ENCODE measurements around the gene ACKR2. TPM values are rescaled to one million over a fixed set of nuclear protein-coding genes. Genes with fewer than 3 reads are reported as not detected.

Gene ACKR2
- polyA plus RNA-seq, 1 donor from 2014 or later, result not detected

- Histone ChIP-seq H3K4me3 (ENCODE audit: low read length) (no peak overlapping the region), H3K9me2 (ENCODE audit: insufficient read depth, low read length) (no peaks in the 10 kb centered on the region), H3K9me3 (ENCODE audit: low read length) (no peaks in the 10 kb centered on the region), H3K4me2 (ENCODE audit: low read length) (no peak overlapping the region), H3K27ac (ENCODE audit: low read length) (no peak overlapping the region), H2AFZ (ENCODE audit: low read depth, low read length) (no peak overlapping the region), H3F3A (ENCODE audit: insufficient read depth, low read length, poor library complexity, severe bottlenecking) (no peaks in the 10 kb centered on the region), H3K9ac (ENCODE audit: low read length) (no peak overlapping the region), H3K79me2 (replicated peaks; ENCODE audit: insufficient read depth, low read length) (no peaks in the 10 kb centered on the region), H4K20me1 (ENCODE audit: insufficient read depth) (no peaks in the 10 kb centered on the region), H3K27me3 (ENCODE audit: insufficient read depth, low read depth, low read length) (no peaks in the 10 kb centered on the region), H3K36me3 (ENCODE audit: insufficient read depth, low read length) (peaks cover 6% of the 10 kb centered on the region)
- TF ChIP-seq MXI1 (conservative IDR thresholded peaks at IDR 0.05; ENCODE audit: poor library complexity, severe bottlenecking), result no peak
- peak; percentile 77 for TF ChIP-seq RAD21 (conservative IDR thresholded peaks at IDR 0.05)
- peak; percentile 78 for TF ChIP-seq SMC3 (conservative IDR thresholded peaks at IDR 0.05; ENCODE audit: poor library complexity)
- TF ChIP-seq CTCF (IDR thresholded peaks at IDR 0.05; ENCODE audit: poor library complexity, severe bottlenecking), result peak; percentile 85
- TF ChIP-seq REST (IDR thresholded peaks at IDR 0.05; ENCODE audit: borderline replicate concordance), result no peak
Measured at GRCh38 chr3:42780892-42781700, 28.1 kb upstream of the ACKR2 start.

GRCh38 chr3:42786212-42786611 is 23.0 kb upstream of the ACKR2 start:
- no peak overlapping the region for H3K27ac ChIP-seq (ENCODE audit: low read length)
- no peaks in the 10 kb centered on the region for H3F3A ChIP-seq (ENCODE audit: insufficient read depth, low read length, poor library complexity, severe bottlenecking)
- no peaks in the 10 kb centered on the region for H4K20me1 ChIP-seq (ENCODE audit: insufficient read depth)
- H3K9ac ChIP-seq (ENCODE audit: low read length), result no peak overlapping the region
- H3K9me2 ChIP-seq (ENCODE audit: insufficient read depth, low read length), result no peaks in the 10 kb centered on the region
- no peak for TF ChIP-seq EZH2 (IDR thresholded peaks at IDR 0.05; ENCODE audit: borderline replicate concordance, insufficient read depth, low read length, poor library complexity, severe bottlenecking)
- no peak for TF ChIP-seq TAF1 (IDR thresholded peaks at IDR 0.05; ENCODE audit: low read depth)
- TF ChIP-seq REST (IDR thresholded peaks at IDR 0.05; ENCODE audit: borderline replicate concordance), result no peak
- TF ChIP-seq EP300 (conservative IDR thresholded peaks at IDR 0.05; ENCODE audit: poor library complexity, severe bottlenecking), result no peak
- no peak for TF ChIP-seq RAD21 (conservative IDR thresholded peaks at IDR 0.05)
- TF ChIP-seq SMC3 (conservative IDR thresholded peaks at IDR 0.05; ENCODE audit: poor library complexity), result no peak
- no peak for TF ChIP-seq MXI1 (conservative IDR thresholded peaks at IDR 0.05; ENCODE audit: poor library complexity, severe bottlenecking)
- TF ChIP-seq POLR2AphosphoS5 (IDR thresholded peaks at IDR 0.05), result no peak
- no peak for TF ChIP-seq CTCF (IDR thresholded peaks at IDR 0.05; ENCODE audit: poor library complexity, severe bottlenecking)
- H3K4me3 ChIP-seq (ENCODE audit: low read length), result no peak overlapping the region
- no peak overlapping the region for H2AFZ ChIP-seq (ENCODE audit: low read depth, low read length)
- H3K79me2 ChIP-seq (replicated peaks; ENCODE audit: insufficient read depth, low read length), result peaks cover 14% of the 10 kb centered on the region
- peaks cover 7% of the 10 kb centered on the region for H3K36me3 ChIP-seq (ENCODE audit: insufficient read depth, low read length)
- H3K9me3 ChIP-seq (ENCODE audit: low read length), result no peaks in the 10 kb centered on the region
- H3K4me2 ChIP-seq (ENCODE audit: low read length), result no peak overlapping the region
- H3K27me3 ChIP-seq (ENCODE audit: insufficient read depth, low read depth, low read length), result no peaks in the 10 kb centered on the region

Measured in neural cell (in vitro differentiated cells).